ENCODE measurements around the gene DPYD.

The DPYD gene

GRCh38 chr1:97599447-97599846 is 321.4 kb downstream of the DPYD start:
- H3K9me3 ChIP-seq (ENCODE audit: control insufficient read depth, insufficient read depth, low read length): no peaks in the 10 kb centered on the region

GRCh38 chr1:97593192-97593591 is 327.6 kb downstream of the DPYD start:
- Histone ChIP-seq H3K36me3 (ENCODE audit: control insufficient read depth, insufficient read depth, low read length) (no peaks in the 10 kb centered on the region), H3K27ac (ENCODE audit: low read length) (no peak overlapping the region), H3K27me3 (ENCODE audit: control insufficient read depth, insufficient read depth, low read length) (no peaks in the 10 kb centered on the region), H3K4me3 (ENCODE audit: low read length) (no peak overlapping the region), H3K9me3 (ENCODE audit: control insufficient read depth, insufficient read depth, low read length) (no peaks in the 10 kb centered on the region), H3K4me1 (ENCODE audit: control insufficient read depth, insufficient read depth, low read length) (no peaks in the 10 kb centered on the region)
- WGBS (ENCODE audit: insufficient coverage, insufficient read length): no CpG with 5 or more reads among the region's 8 CpGs
- DNase-seq (ENCODE audit: low read depth, low spot score): no peak

More at GRCh38 chr1:97599447-97599846, 321.4 kb downstream of the DPYD start:
- H3K4me1 ChIP-seq (ENCODE audit: control insufficient read depth, insufficient read depth, low read length): peaks cover 1% of the 10 kb centered on the region; the same call in 1 of the 2 replicates
- H3K27me3 ChIP-seq (ENCODE audit: control insufficient read depth, insufficient read depth, low read length): no peaks in the 10 kb centered on the region
- no peak overlapping the region for H3K4me3 ChIP-seq (ENCODE audit: low read length)
- no peak for DNase-seq (ENCODE audit: low read depth, low spot score)
- H3K27ac ChIP-seq (ENCODE audit: low read length): no peak overlapping the region
- H3K36me3 ChIP-seq (ENCODE audit: control insufficient read depth, insufficient read depth, low read length): no peaks in the 10 kb centered on the region
- WGBS (ENCODE audit: insufficient coverage, insufficient read length): no CpG with 5 or more reads among the region's 2 CpGs

DNA sequence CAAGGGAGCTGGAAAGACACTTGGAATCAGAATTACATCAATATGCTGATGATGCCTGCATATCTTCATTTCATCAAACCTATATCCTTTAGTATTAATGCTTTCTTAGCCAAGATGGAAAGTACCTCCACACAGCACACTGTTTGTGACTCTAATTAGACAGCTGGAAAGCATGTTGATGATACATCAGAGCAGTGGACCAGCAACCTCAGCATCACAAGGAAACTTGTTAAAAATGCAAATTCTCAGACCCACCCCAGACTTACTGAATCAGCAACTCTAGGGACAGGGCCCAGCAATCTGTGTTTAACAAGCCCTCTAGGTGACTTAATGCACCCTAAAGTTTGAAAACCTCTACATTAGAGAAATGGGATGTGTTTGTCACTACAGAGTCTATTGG is 332.1 kb downstream of the DPYD start:
- H3K4me3 ChIP-seq (ENCODE audit: low read length): no peak overlapping the region
- no peak for DNase-seq (ENCODE audit: low read depth, low spot score)
- no peaks in the 10 kb centered on the region for H3K4me1 ChIP-seq (ENCODE audit: control insufficient read depth, insufficient read depth, low read length)
- no peak overlapping the region for H3K27ac ChIP-seq (ENCODE audit: low read length)
- no peaks in the 10 kb centered on the region for H3K9me3 ChIP-seq (ENCODE audit: control insufficient read depth, insufficient read depth, low read length)
- H3K36me3 ChIP-seq (ENCODE audit: control insufficient read depth, insufficient read depth, low read length): no peaks in the 10 kb centered on the region
- H3K27me3 ChIP-seq (ENCODE audit: control insufficient read depth, insufficient read depth, low read length): no peaks in the 10 kb centered on the region

GRCh38 chr1:97581614-97582051 is 339.2 kb downstream of the DPYD start:
- WGBS (ENCODE audit: insufficient coverage, insufficient read length): no CpG with 5 or more reads among the region's 2 CpGs
- Histone ChIP-seq H3K9me3 (ENCODE audit: control insufficient read depth, insufficient read depth, low read length) (no peaks in the 10 kb centered on the region), H3K4me1 (ENCODE audit: control insufficient read depth, insufficient read depth, low read length) (no peaks in the 10 kb centered on the region), H3K4me3 (ENCODE audit: low read length) (no peak overlapping the region), H3K36me3 (ENCODE audit: control insufficient read depth, insufficient read depth, low read length) (no peaks in the 10 kb centered on the region), H3K27me3 (ENCODE audit: control insufficient read depth, insufficient read depth, low read length) (no peaks in the 10 kb centered on the region), H3K27ac (ENCODE audit: low read length) (no peak overlapping the region)
- DNase-seq (ENCODE audit: low read depth, low spot score): no peak

DNA sequence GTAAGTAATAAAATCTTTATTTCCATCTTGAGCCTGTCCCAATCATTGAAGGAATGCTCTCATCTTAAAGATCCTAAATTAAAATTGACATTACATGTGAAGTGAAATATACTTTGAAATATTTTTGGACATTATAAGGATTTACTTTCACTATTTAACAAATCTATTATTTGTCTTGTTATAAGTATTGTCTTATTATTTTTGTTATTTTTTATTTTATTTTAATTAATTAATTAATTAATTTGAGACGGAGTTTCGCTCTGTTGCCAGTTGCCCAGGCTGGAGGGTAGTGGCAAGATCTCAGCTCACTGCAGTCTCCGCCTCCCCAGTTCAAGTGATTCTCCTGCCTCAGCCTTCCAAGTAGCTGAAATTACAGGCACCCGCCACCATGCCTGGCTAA is 343.2 kb downstream of the DPYD start:
- no peak overlapping the region for H3K27ac ChIP-seq (ENCODE audit: low read length)
- DNase-seq (ENCODE audit: low read depth, low spot score): no peak
- no peaks in the 10 kb centered on the region for H3K36me3 ChIP-seq (ENCODE audit: control insufficient read depth, insufficient read depth, low read length)
- H3K9me3 ChIP-seq (ENCODE audit: control insufficient read depth, insufficient read depth, low read length): no peaks in the 10 kb centered on the region
- no CpG with 5 or more reads among the region's 4 CpGs for WGBS (ENCODE audit: insufficient coverage, insufficient read length)
- no peaks in the 10 kb centered on the region for H3K27me3 ChIP-seq (ENCODE audit: control insufficient read depth, insufficient read depth, low read length)
- H3K4me3 ChIP-seq (ENCODE audit: low read length): no peak overlapping the region
- H3K4me1 ChIP-seq (ENCODE audit: control insufficient read depth, insufficient read depth, low read length): no peaks in the 10 kb centered on the region

DNA sequence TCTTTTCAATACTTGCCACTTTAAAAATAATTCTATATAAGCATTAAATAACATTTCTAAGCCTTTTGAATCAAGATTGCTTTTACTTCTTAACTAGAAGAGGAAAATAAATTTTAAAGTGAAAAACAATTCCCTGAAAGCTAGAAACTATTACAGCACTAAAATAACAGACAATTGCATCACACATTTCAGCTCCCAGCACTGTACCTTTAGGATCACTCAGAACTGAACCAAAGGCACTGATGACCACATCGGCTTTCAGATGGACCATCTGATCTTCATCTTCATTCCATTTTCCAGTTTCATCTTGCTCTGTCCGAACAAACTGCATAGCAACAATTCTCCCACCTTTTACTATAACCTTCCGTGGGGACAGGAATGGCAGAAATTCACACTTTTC is 347.3 kb downstream of the DPYD start:
- Histone ChIP-seq H3K9me3 (ENCODE audit: control insufficient read depth, insufficient read depth, low read length) (no peaks in the 10 kb centered on the region), H3K27me3 (ENCODE audit: control insufficient read depth, insufficient read depth, low read length) (no peaks in the 10 kb centered on the region), H3K36me3 (ENCODE audit: control insufficient read depth, insufficient read depth, low read length) (no peaks in the 10 kb centered on the region), H3K27ac (ENCODE audit: low read length) (no peak overlapping the region), H3K4me3 (ENCODE audit: low read length) (no peak overlapping the region), H3K4me1 (ENCODE audit: control insufficient read depth, insufficient read depth, low read length) (no peaks in the 10 kb centered on the region)
- DNase-seq (ENCODE audit: low read depth, low spot score): no peak
- WGBS (ENCODE audit: insufficient coverage, insufficient read length): no CpG with 5 or more reads among the region's 3 CpGs

DNA sequence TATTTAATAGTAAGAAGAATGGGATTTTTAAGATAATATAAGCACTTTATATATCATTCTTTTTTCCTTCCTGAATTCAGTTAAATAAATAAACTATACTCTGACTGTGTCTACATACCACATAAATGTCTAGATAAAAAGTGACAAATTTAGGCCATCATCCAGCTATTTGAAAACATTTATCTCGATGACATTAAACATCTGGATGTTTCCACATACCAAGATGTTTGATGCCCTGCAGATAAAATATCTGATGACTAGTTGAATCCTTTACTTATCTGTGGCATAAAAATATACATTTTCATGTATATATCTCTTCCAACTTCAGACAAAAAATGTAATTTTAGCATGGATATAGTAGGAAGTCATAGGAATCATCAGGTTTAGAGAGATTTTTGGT is 348.3 kb downstream of the DPYD start:
- Histone ChIP-seq H3K9me3 (ENCODE audit: control insufficient read depth, insufficient read depth, low read length) (no peaks in the 10 kb centered on the region), H3K27me3 (ENCODE audit: control insufficient read depth, insufficient read depth, low read length) (no peaks in the 10 kb centered on the region), H3K27ac (ENCODE audit: low read length) (no peak overlapping the region), H3K4me1 (ENCODE audit: control insufficient read depth, insufficient read depth, low read length) (no peaks in the 10 kb centered on the region), H3K36me3 (ENCODE audit: control insufficient read depth, insufficient read depth, low read length) (no peaks in the 10 kb centered on the region), H3K4me3 (ENCODE audit: low read length) (no peak overlapping the region)
- no peak for DNase-seq (ENCODE audit: low read depth, low spot score)
- whole genome bisulfite sequencing (ENCODE audit: insufficient coverage, insufficient read length): no CpG with 5 or more reads among the region's 1 CpG

DNA sequence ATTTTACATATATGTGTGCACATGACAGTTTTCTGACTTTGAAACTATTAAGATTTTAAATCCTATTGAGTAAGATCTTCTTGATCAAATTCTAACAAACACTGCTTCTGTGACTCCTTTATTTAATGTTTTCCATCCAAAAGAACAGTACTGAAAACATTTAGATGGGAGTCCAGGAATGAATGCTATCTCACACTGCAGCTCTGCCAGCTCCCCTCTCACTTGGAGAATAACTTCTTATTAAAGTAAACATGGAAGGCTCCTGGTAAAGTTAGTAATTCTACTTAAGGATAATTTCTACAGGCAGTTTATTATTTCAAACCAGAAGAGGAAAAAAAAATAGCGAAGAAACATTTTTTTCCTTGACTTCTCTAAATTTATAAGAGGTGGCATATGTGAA is 349.1 kb downstream of the DPYD start:
- DNase-seq (ENCODE audit: low read depth, low spot score): no peak
- Histone ChIP-seq H3K36me3 (ENCODE audit: control insufficient read depth, insufficient read depth, low read length) (no peaks in the 10 kb centered on the region), H3K27ac (ENCODE audit: low read length) (no peak overlapping the region), H3K4me3 (ENCODE audit: low read length) (no peak overlapping the region), H3K27me3 (ENCODE audit: control insufficient read depth, insufficient read depth, low read length) (no peaks in the 10 kb centered on the region), H3K9me3 (ENCODE audit: control insufficient read depth, insufficient read depth, low read length) (no peaks in the 10 kb centered on the region), H3K4me1 (ENCODE audit: control insufficient read depth, insufficient read depth, low read length) (no peaks in the 10 kb centered on the region)
- no CpG with 5 or more reads among the region's 1 CpG for WGBS (ENCODE audit: insufficient coverage, insufficient read length)

DNA sequence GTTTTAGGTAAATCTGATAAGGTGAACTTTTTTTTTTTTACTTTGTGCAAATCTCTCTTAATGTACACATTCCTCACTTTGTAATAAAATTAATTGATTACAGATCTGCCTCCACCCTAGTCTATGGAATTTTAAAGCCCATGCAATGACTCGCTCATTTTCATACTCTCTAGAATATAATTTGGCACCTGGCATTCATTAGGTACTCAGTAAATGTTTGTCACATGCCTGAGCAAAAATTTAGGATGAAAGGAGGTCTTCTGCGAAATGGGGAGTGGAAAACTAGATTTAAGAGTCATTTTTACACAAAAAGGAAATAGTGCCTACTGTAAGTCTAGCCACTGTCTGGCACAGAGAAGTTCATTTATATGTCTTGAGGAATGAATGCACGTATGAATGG is 350.1 kb downstream of the DPYD start:
- Histone ChIP-seq H3K4me1 (ENCODE audit: control insufficient read depth, insufficient read depth, low read length) (no peaks in the 10 kb centered on the region), H3K4me3 (ENCODE audit: low read length) (no peak overlapping the region), H3K36me3 (ENCODE audit: control insufficient read depth, insufficient read depth, low read length) (no peaks in the 10 kb centered on the region), H3K27ac (ENCODE audit: low read length) (no peak overlapping the region), H3K27me3 (ENCODE audit: control insufficient read depth, insufficient read depth, low read length) (no peaks in the 10 kb centered on the region), H3K9me3 (ENCODE audit: control insufficient read depth, insufficient read depth, low read length) (no peaks in the 10 kb centered on the region)
- no peak for DNase-seq (ENCODE audit: low read depth, low spot score)
- no CpG with 5 or more reads among the region's 3 CpGs for WGBS (ENCODE audit: insufficient coverage, insufficient read length)

GRCh38 chr1:97567000-97567749 is 353.7 kb downstream of the DPYD start:
- Histone ChIP-seq H3K4me1 (ENCODE audit: control insufficient read depth, insufficient read depth, low read length) (no peaks in the 10 kb centered on the region), H3K9me3 (ENCODE audit: control insufficient read depth, insufficient read depth, low read length) (no peaks in the 10 kb centered on the region), H3K27me3 (ENCODE audit: control insufficient read depth, insufficient read depth, low read length) (no peaks in the 10 kb centered on the region), H3K4me3 (ENCODE audit: low read length) (no peak overlapping the region), H3K36me3 (ENCODE audit: control insufficient read depth, insufficient read depth, low read length) (no peaks in the 10 kb centered on the region), H3K27ac (ENCODE audit: low read length) (no peak overlapping the region)
- WGBS (ENCODE audit: insufficient coverage, insufficient read length): no CpG with 5 or more reads among the region's 4 CpGs
- no peak for DNase-seq (ENCODE audit: low read depth, low spot score)

GRCh38 chr1:97565886-97566285 is 354.9 kb downstream of the DPYD start:
- Histone ChIP-seq H3K4me3 (ENCODE audit: low read length) (no peak overlapping the region), H3K36me3 (ENCODE audit: control insufficient read depth, insufficient read depth, low read length) (no peaks in the 10 kb centered on the region), H3K4me1 (ENCODE audit: control insufficient read depth, insufficient read depth, low read length) (no peaks in the 10 kb centered on the region), H3K27ac (ENCODE audit: low read length) (no peak overlapping the region), H3K27me3 (ENCODE audit: control insufficient read depth, insufficient read depth, low read length) (no peaks in the 10 kb centered on the region), H3K9me3 (ENCODE audit: control insufficient read depth, insufficient read depth, low read length) (no peaks in the 10 kb centered on the region)
- DNase-seq (ENCODE audit: low read depth, low spot score): no peak
- no CpG with 5 or more reads among the region's 5 CpGs for WGBS (ENCODE audit: insufficient coverage, insufficient read length)
